ENCODE results near the gene ABHD5. TPM values are rescaled to one million over a fixed set of nuclear protein-coding genes. Genes with fewer than 3 reads are reported as not detected.

The ABHD5 gene
- total RNA-seq, 1 experiment from 2014 or later = 21.8 TPM

GRCh38 chr3:43718296-43718695, 27.6 kb downstream of the ABHD5 start:
- DNase-seq (ENCODE audit: low spot score) = no peak

DNA sequence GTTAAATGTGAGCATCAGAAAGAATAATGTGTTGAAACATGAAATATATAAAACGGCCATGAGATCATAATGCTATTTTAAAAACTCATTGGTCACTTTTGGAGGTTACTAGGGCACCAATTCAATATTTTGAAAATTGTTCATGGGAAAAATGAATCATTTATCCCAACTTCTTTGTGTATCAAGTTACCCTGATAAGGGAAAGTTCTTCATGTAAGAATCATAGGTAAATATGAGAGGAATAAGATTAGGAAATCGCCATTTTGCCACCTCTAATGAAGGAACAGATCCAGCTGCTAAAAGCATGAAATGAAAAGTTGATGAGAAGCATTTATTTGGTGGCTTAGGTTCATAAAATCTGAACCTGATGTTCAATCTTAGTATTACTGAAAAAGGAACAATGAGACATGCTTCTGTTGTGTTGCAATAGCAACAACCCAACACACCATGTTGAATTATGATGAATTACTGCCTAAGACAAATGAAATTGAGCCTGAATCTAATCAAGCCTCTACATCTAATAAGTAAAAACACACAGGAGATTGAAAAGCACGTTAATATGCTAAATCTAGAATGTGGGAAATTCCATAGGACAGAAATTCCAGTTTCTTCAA, 32.5 kb downstream of the ABHD5 start:
- DNase-seq (ENCODE audit: low spot score) = no peak

- no peak for DNase-seq (ENCODE audit: low spot score)
These were observed 35.8 kb downstream of the ABHD5 start for GRCh38 chr3:43726521-43726920.

- no peak for DNase-seq (ENCODE audit: low spot score)
These were observed 37.2 kb downstream of the ABHD5 start for GRCh38 chr3:43727930-43728329.

GRCh38 chr3:43728476-43728875, 37.7 kb downstream of the ABHD5 start:
- no peak for DNase-seq (ENCODE audit: low spot score)

- DNase-seq (ENCODE audit: low spot score) = no peak
These were observed 38.2 kb downstream of the ABHD5 start for GRCh38 chr3:43728947-43729346.

- no peak for DNase-seq (ENCODE audit: low spot score)
These were observed 39.1 kb downstream of the ABHD5 start for GRCh38 chr3:43729707-43730414.

- peak; percentile 14 for DNase-seq (ENCODE audit: low spot score)
These were observed 42.1 kb downstream of the ABHD5 start for GRCh38 chr3:43732747-43733425.

- DNase-seq (ENCODE audit: low spot score) = peak; percentile 65
These were observed 43.0 kb downstream of the ABHD5 start for GRCh38 chr3:43733459-43734384.

DNA sequence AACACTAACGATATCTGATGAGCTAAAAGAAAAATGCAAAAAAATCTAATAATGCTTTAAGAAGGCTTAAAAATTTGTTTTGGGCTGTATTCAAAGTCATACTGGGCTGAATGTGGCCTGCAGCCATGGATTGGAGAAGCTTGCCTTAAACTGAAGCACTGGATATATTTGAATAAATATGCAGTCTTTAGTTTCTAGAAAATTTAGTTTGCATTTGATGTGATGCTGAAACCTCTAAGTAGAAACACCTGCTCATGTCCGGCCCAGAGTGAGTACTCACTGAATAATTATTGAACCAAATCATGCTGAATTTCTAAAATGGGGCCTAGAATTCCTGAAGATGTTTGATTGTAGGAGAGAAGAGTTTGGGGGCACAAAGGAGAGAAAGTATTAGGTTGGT, 43.9 kb downstream of the ABHD5 start:
- DNase-seq (ENCODE audit: low spot score) = no peak

GRCh38 chr3:43735618-43736017, 44.9 kb downstream of the ABHD5 start:
- no peak for DNase-seq (ENCODE audit: low spot score)

DNA sequence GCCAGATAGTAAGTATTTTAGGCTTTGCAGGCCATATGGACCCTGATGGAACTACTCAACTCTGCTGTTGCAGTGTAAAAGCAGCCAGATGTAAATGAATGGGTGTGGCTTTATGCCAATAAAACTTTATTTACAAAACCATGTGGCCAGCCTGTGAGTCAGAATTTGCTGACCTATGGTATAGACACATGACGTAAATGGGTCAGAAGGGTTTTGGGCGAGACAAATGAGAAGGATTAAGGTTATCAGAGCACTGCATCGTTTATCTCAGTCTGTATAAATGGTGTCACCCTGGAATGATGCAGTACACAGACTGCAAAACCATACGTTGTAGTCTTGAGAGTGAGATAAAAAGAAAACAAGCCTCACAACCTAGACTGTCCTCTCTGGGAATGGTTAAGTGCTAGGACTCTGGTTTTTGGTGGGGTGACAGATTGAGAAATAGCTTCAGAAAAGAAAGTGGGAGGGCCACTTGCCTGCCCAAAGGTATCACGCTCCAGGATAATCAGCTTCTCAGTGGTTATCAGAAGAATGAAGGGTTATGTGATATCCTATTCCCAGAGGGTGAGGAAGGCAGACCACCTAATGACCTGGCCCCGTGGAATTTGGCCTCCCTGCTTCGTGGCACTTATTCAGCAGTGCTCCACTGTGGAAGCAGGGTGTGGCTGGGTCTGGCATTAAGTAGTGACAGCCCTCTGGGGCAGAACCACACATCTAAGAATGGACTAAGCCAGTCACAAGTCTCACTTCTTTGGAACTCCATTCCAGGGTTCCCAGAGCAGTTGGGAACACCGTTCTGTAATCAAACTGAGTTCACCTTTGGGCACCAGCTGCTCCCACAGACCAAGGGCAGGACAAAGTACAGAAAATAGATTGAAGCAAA, 46.1 kb downstream of the ABHD5 start:
- DNase-seq (ENCODE audit: low spot score) = peak; percentile 69

DNA sequence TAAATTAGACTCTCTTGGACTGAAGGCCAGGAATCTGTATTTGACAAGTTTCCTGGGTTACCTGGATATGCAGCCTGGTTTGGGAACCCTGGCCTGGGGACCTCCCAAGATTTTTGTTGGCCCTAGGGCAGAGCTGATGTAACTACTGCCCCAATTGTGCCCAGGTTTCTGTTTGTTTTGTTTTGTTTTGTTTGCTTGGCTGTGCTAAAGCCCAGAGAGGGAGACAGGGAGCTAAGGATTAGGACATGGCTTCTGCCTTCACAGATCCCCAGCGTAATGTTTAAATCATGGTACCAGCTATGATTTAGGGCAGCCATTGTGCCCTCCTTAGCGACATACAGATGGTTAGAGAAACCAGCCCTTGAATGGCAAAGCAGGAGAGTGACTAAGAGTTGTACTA, 47.6 kb downstream of the ABHD5 start:
- no peak for DNase-seq (ENCODE audit: low spot score)

- no peak for DNase-seq (ENCODE audit: low spot score)
These were observed 52.2 kb downstream of the ABHD5 start for GRCh38 chr3:43742920-43743319.

DNA sequence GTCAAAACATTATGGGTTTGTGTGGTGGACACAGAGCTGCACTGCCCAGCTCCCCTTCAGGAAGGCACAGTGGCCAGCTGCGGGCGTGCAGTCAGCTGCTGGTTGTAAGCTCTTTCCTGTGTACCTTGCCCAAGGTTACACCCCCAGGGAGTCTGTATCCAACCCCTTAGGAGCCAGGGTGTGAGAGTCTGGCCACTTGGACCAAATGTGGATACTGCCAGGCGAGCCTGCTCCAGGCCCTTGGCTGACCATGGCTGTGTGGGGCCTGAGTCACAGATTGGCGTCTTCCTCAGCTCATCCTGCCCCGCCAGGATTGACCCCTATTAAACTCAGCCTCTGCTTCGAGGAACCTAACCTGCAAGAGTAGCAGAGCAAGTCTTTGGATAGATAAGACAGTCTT, 56.9 kb downstream of the ABHD5 start:
- peak; percentile 59 for DNase-seq (ENCODE audit: low spot score)

- peak; percentile 81 for DNase-seq (ENCODE audit: low spot score)
These were observed 57.4 kb downstream of the ABHD5 start for GRCh38 chr3:43748179-43748578.

DNA sequence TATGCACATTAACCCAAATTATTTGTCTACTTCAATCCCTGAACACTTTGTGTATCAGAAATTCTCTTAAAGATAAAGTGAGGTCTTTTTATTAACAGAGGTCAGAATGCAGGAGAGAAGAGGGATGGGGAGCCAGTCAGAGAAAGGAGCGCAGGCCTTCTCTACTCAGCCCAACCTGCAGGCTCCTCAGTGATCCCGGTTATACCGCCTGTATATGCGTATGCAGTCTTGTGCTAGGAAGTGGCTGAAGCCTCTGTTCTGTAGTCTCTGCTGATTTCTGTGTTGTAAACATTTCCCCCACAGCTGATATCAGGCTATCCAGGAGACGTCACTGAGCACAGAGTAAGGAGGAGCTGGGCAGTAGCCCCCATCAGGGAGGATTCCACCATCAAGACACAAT, 57.9 kb downstream of the ABHD5 start:
- no peak for DNase-seq (ENCODE audit: low spot score)

- DNase-seq (ENCODE audit: low spot score) = no peak
These were observed 62.2 kb downstream of the ABHD5 start for GRCh38 chr3:43752905-43753304.

- peak; percentile 74 for DNase-seq (ENCODE audit: low spot score)
These were observed 63.3 kb downstream of the ABHD5 start for GRCh38 chr3:43753741-43754715.

All from A172 (cell line).